Adipocyte (in vitro differentiated cells): ENCODE results near the gene CCDC7.

Source experiments
- DNase-seq: peaks from one replicate; pipeline ENCODE4 v3.0.0-alpha.2; 2015; ENCODE audit warnings: low read depth
- H3K27me3 ChIP-seq: replicated peaks from 2 replicates; pipeline ENCODE4 v1.7.0; 2013; ENCODE audit warnings: mild to moderate bottlenecking, low read length, moderate library complexity; ENCODE audit not compliant: control insufficient read depth, insufficient read depth
- H3K36me3 ChIP-seq: 2 replicates; pipeline ENCODE4 v1.7.0; 2013; ENCODE audit warnings: low read length, mild to moderate bottlenecking, moderate library complexity; ENCODE audit not compliant: control insufficient read depth, insufficient read depth, severe bottlenecking
- H3K4me1 ChIP-seq: 2 replicates; pipeline ENCODE4 v1.7.0; 2013; ENCODE audit warnings: mild to moderate bottlenecking, low read length, moderate library complexity; ENCODE audit not compliant: control insufficient read depth, insufficient read depth
- H3K4me3 ChIP-seq: 2 replicates; pipeline ENCODE4 v1.7.0; 2013; ENCODE audit warnings: mild to moderate bottlenecking, low read length, moderate library complexity
- H3K9ac ChIP-seq: 2 replicates; pipeline ENCODE4 v1.7.0; 2013; ENCODE audit warnings: mild to moderate bottlenecking, low read length, moderate library complexity
- H3K9me3 ChIP-seq: 2 replicates; pipeline ENCODE4 v1.7.0; 2013; ENCODE audit warnings: mild to moderate bottlenecking, low read length, moderate library complexity; ENCODE audit not compliant: control insufficient read depth

Gene CCDC7

DNA sequence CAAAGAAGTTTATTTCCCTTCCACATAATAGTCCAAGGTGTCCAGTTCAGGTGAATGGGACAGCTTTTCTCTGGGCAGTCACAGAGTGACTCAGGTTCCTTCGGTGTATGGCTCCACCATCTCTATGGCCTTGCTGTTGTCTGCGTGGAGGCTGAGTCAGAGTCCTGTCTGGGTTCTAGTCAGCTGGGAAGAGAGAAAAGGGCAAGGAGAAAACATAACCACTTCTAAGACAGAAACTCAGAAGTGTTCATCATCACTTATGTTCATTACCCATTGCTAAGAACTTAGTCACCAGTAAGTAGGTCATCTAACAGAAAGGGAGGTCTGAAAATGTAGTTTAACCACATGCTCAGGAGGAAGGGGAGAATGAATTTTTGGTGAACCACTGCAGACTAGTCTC is 32.4 kb upstream of the CCDC7 start:
- DNase-seq: peak; percentile 64
- Histone ChIP-seq H3K27me3 (no peaks in the 10 kb centered on the region), H3K9ac (no peak overlapping the region), H3K4me1 (peaks cover 35% of the 10 kb centered on the region), H3K9me3 (no peaks in the 10 kb centered on the region), H3K36me3 (no peaks in the 10 kb centered on the region), H3K4me3 (no peak overlapping the region)

DNA sequence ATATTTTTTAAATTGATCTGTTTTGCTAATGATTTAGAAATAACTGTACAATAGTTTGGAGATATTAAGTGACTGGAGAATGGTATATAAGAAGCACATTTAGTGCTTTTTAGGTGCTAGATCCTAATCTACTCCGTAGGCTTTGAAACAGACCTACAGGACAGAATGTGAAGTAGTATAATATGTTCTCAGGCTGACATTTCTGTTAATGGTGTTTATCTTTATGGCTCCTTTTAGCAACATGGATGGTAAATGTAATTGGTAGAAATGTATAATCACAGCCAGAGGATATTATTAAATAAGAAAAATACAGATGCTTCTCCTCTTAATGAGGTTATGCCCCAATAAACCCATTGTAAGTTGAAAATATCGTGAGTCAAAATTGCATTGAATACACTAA is 30.6 kb upstream of the CCDC7 start:
- Histone ChIP-seq H3K27me3 (no peaks in the 10 kb centered on the region), H3K36me3 (no peaks in the 10 kb centered on the region), H3K4me3 (no peak overlapping the region), H3K9ac (no peak overlapping the region), H3K4me1 (peaks cover 38% of the 10 kb centered on the region), H3K9me3 (no peaks in the 10 kb centered on the region)
- no peak for DNase-seq

DNA sequence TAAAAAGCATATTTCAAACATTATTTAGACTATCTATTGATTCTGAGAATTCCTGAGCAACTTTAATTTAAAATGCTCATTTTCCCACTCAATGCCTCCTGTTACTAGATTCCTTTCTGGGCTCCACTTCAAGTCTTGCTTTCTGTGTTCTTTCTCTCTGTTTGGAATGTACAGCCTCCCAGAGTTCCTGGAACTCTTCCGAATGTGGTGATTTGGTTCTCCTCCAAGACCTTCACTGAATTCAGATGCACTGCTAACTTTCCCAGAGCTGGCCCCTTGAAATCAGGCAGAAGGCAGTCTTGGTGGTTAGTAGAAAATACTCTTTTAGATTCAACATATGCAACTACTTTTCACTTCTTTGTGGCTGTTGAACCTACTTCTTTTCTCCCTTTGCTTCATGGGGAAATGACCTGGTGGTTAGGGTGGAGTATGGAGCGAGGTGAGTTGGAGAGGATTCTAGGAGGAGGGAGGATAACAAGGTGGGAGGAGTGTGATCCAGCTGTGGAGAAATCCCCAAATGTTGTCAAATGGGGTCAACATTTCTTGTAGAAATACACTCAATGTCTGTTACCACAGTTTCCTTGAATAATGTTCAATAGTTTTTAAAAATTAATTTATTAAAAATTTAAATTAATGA is 27.9 kb upstream of the CCDC7 start:
- H3K9me3 ChIP-seq: no peaks in the 10 kb centered on the region
- no peaks in the 10 kb centered on the region for H3K36me3 ChIP-seq
- H3K27me3 ChIP-seq: no peaks in the 10 kb centered on the region
- peak overlapping the region; percentile 56 for H3K4me3 ChIP-seq
- H3K9ac ChIP-seq: peak overlapping the region; percentile 67
- DNase-seq: peak; percentile 95
- peaks cover 25% of the 10 kb centered on the region for H3K4me1 ChIP-seq

DNA sequence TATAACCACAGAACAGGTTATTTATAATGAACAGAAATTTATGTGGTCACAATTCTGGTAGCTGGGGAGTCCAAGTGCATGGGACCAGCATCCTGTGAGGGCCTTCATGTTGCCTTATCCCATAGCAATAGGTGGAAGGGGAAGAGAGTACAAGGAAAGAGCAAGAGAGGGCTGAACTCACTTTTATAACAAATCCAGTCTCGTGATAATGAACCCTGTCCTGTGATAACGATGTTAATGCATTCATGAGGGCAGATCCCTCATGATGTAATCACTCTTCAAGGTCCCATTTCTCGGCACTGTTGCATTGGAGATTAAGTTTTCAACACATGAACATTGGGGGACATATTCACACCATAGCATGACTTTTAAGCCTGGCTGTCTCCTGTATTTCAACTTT is 27.4 kb upstream of the CCDC7 start:
- Histone ChIP-seq H3K9me3 (no peaks in the 10 kb centered on the region), H3K27me3 (no peaks in the 10 kb centered on the region), H3K4me3 (peak overlapping the region; percentile 56), H3K9ac (no peak overlapping the region), H3K4me1 (peaks cover 19% of the 10 kb centered on the region), H3K36me3 (no peaks in the 10 kb centered on the region)
- no peak for DNase-seq

DNA sequence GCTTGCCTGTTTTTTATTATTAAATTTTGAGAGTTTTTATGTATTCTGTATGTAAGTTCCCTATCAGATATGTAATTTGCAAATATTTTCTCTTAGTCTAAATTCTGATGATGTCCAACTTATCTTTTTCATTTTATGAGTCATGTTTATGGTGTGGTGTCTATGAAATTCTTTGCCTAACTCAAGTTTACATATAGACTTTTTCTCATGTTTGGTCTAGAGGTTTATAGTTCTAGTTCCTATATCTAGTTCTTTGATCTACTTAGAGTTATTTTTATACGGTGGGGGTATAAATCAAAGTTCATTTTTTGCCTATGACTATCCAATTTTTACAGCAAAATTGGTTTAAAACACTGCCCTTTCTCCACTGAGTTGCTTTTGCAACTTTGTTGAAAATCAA is 26.3 kb upstream of the CCDC7 start:
- Histone ChIP-seq H3K36me3 (no peaks in the 10 kb centered on the region), H3K9ac (no peak overlapping the region), H3K27me3 (no peaks in the 10 kb centered on the region), H3K4me1 (peaks cover 16% of the 10 kb centered on the region), H3K4me3 (no peak overlapping the region), H3K9me3 (no peaks in the 10 kb centered on the region)
- no peak for DNase-seq

DNA sequence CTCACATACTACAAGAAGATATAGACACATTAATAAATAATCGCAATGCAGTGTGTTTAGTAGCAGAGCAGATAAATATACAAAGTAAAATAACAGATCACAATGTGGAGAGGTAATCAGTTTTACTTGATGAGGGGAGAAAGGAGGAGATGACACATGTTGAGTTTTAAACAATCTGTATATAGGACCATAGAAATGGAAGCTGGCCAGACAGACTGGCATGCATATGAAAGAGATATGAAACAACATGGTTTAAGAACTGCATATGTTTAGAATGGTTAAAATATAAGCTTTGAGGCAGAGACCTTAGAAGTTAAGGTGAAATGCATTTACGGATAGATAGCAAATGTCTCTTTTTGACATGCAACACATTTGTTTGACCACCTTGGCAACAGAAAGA is 19.8 kb upstream of the CCDC7 start:
- Histone ChIP-seq H3K4me3 (no peak overlapping the region), H3K9me3 (no peaks in the 10 kb centered on the region), H3K27me3 (no peaks in the 10 kb centered on the region), H3K4me1 (no peaks in the 10 kb centered on the region), H3K36me3 (no peaks in the 10 kb centered on the region), H3K9ac (no peak overlapping the region)
- DNase-seq: no peak

DNA sequence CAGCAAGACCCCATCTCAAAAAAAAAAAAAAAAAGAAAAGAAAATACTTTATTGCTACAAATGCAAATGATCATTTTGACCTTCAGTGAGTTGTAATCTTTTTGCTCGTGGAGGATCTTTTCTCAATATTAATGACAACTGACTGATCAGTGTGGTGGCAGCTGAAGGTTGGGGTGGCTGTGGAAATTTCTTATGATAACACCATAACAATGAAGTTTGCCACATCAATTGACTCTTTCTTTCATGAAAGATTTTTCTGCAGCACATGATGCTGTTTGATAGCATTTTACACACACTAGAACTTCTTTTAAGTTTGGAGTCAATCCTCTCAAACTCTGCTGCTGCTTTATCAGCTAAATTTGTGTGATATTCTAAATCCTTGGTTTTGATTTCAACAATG is 12.4 kb upstream of the CCDC7 start:
- Histone ChIP-seq H3K9ac (no peak overlapping the region), H3K36me3 (no peaks in the 10 kb centered on the region), H3K4me1 (no peaks in the 10 kb centered on the region), H3K4me3 (no peak overlapping the region), H3K9me3 (peaks cover 5% of the 10 kb centered on the region), H3K27me3 (no peaks in the 10 kb centered on the region)
- no peak for DNase-seq

DNA sequence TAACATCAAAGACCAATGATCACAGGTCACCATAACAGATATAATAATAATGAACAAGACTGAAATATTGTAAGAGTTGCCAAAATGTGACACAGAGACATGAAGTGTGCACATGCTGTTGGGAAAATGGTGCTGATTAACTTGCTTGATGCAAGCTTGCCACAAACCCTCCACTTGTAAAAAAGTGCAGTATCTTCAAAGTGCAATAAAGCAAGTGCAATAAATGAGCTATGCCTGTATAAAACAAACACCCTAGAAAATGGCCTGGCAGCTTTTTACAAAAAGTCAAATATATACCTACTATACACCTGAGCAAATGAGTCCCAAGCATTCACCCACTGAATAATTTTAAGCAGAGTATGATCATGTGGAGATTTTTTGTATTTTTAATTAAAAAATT is 9.7 kb upstream of the CCDC7 start:
- Histone ChIP-seq H3K36me3 (no peaks in the 10 kb centered on the region), H3K4me1 (no peaks in the 10 kb centered on the region), H3K27me3 (no peaks in the 10 kb centered on the region), H3K9ac (no peak overlapping the region), H3K4me3 (no peak overlapping the region), H3K9me3 (peaks cover 5% of the 10 kb centered on the region)
- no peak for DNase-seq

DNA sequence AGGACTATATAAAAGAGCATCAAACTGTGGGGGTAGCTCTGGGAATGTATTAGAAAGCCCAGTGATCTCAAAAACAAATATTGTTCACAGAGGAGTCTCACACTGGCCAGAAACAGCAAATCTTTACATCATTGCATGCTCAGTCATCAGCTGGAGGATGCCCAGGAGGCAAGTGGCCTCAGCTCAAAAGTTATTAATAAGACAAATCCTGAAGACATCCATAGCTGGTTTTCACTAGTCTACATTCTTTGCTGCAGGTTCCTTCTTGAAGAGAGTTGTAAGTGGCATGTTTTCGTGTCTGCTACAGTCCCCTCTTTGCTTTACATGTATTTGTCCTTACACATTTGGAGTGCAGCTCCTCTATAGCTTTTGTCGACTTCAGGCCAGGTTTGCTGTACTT is 8.6 kb upstream of the CCDC7 start:
- no peaks in the 10 kb centered on the region for H3K4me1 ChIP-seq
- peak; percentile 29 for DNase-seq
- H3K36me3 ChIP-seq: no peaks in the 10 kb centered on the region
- H3K9ac ChIP-seq: no peak overlapping the region
- peaks cover 5% of the 10 kb centered on the region for H3K9me3 ChIP-seq
- H3K27me3 ChIP-seq: no peaks in the 10 kb centered on the region
- no peak overlapping the region for H3K4me3 ChIP-seq

DNA sequence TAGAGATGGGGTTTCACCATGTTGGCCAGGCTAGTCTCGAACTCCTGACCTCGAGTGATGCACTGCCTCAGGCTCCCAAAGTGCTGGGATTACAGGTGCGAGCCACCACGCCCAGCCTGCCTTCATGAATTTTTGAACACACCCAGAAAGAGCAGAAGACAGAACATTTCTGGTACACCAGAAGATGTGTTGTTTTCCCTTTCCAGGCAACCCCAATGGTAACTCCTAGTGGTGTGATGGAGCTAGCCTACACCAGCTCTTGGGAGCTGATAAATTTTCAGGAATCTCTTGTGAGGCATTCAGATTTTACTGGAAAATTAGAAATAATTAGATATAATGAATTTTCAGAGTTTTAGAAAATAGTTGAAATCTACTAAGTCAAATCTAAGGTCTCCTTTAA is 904 bp upstream of the CCDC7 start:
- peak overlapping the region; percentile 99 for H3K4me3 ChIP-seq
- no peaks in the 10 kb centered on the region for H3K36me3 ChIP-seq
- H3K9ac ChIP-seq: peak overlapping the region; percentile 100
- H3K4me1 ChIP-seq: peaks cover 3% of the 10 kb centered on the region
- no peaks in the 10 kb centered on the region for H3K9me3 ChIP-seq
- H3K27me3 ChIP-seq: no peaks in the 10 kb centered on the region
- DNase-seq: no peak

DNA sequence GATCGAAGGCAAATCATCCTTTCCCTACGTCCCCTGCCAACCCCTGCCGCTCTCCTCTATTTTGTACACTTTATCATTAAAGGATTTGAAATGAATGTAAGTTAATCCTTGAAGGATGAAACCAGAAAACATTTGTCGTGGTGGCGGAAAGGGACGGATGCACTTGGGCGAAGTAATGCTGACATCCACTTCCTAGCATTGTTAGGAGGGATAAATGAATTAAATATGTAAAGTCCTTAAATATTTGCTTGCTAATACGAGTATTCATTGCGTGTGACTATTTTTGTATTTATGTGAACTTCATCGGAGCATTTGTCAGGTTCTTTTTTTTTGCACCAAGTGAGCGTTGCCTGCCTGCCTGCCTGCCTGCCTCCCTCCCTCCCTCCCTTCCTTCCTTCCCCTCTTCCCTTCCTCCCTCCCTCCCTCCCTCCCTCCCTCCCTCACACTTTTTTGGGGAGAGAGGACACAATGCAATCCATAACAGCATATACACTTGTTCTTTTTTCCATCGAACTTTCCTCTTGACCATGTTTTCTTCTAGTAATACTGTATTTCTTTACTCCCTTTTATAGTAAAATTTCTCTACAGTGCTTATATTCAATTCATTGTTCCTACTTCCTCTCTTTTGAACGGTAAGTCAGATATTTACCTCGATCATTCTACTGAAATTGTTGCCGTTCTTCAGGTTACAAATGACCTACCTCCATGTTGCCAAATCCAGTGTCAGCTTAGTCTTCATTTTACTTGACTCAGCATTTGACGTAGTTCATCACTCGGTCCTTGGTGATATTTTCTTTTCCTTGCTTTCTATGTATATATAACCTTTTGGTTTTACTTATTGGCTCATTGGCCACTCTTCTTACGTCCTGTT is 831 bp downstream of the CCDC7 start:
- peak overlapping the region; percentile 99 for H3K4me3 ChIP-seq
- H3K9ac ChIP-seq: peak overlapping the region; percentile 100
- H3K9me3 ChIP-seq: no peaks in the 10 kb centered on the region
- H3K36me3 ChIP-seq: no peaks in the 10 kb centered on the region
- H3K4me1 ChIP-seq: peaks cover 3% of the 10 kb centered on the region
- no peaks in the 10 kb centered on the region for H3K27me3 ChIP-seq
- peak; percentile 53 for DNase-seq
